ENCODE data around the gene TXNL4B.

The TXNL4B gene

DNA sequence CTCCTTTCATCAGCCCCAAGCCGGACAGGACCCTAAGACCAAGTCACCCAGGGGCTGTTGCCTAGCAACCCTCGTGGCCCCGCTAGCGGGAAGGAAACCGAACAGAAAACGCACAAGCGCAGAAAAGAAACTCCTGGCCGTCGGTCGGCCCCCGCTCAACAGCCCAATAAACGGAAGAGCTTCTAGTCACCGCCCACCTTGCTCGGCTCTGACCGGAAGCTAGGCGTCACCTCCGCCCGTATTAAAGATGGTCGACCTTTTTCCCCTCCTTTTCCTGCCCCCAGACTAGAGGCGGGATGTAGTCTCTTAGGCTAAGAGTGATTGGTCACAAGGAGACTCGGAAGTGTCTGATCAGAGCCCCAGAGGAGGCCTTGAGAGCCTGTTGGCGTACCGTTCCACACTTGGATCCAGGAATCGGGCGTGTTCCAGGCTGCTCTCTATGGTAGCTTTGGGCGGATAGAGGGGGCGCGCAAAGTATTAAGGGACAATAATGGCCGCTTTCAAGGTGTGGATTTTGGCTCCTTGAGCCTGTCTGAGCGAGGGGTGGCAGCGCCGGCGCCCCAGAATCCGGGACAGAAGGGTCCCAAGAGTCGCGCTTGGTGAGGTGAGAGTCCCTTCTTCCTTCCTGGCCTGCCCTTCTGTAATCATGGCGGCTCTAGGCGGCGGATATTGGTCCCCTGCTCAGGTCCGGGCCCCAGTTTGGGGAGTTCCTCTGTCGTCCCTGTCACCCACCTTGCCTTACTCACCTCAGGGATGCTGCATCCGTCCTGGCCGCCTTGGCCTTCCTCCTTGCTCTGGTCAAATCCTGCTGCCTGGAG, at the start of gene TXNL4B, which contains the start of gene DHX38:
TXNL4B (minus strand) TSS at position 173 of the 818 bp plus-strand sequence. CDS start 2,871 bp downstream, outside the sequence.
DHX38 (plus strand) TSS at position 400 of the 818 bp plus-strand sequence. CDS start 2,311 bp downstream, outside the sequence.
- Histone ChIP-seq H3K27ac (ENCODE audit: low read depth, low read length) (peak within 1 kb of the TSS; percentile 95), H3K27me3 (ENCODE audit: control insufficient read depth, insufficient read depth, low read length) (no peaks in the 10 kb centered on the region), H3K9ac (ENCODE audit: low read depth, low read length) (peak within 1 kb of the TSS; percentile 89), H3K4me1 (ENCODE audit: control insufficient read depth, insufficient read depth, low read length) (peaks cover 11% of the 10 kb centered on the region; the same call in 1 of the 2 replicates), H3K36me3 (ENCODE audit: control insufficient read depth, insufficient read depth, low read length) (peaks cover 46% of the 10 kb centered on the region), H3K4me3 (ENCODE audit: low read depth, low read length) (peak within 1 kb of the TSS; percentile 97), H3K9me3 (ENCODE audit: control insufficient read depth, insufficient read depth, low read length) (no peaks in the 10 kb centered on the region)

DNA sequence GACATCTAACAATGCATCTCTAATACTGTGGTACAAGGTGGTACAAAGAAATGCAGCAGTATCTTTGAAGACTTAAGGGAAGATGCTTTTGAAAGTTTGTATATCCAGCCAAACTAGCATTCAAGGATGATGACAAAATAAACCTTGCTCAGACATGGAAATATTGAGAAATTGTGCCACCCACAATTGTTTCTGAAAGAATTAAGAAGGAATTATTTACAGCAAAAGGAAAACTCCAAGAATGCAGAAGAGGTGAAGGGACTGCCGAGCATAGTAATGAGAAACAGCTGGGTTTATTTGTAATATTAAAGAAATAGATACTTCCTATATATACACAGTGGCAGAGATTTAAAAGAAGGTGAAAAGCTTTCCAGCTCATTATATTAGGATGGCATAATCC, 49.1 kb upstream of the TXNL4B start:
- H3K27ac ChIP-seq (ENCODE audit: low read depth, low read length): no peak overlapping the region
- H3K27me3 ChIP-seq (ENCODE audit: control insufficient read depth, insufficient read depth, low read length): no peaks in the 10 kb centered on the region
- no peaks in the 10 kb centered on the region for H3K36me3 ChIP-seq (ENCODE audit: control insufficient read depth, insufficient read depth, low read length)
- H3K9ac ChIP-seq (ENCODE audit: low read depth, low read length): no peak overlapping the region
- H3K9me3 ChIP-seq (ENCODE audit: control insufficient read depth, insufficient read depth, low read length): no peaks in the 10 kb centered on the region
- no peaks in the 10 kb centered on the region for H3K4me1 ChIP-seq (ENCODE audit: control insufficient read depth, insufficient read depth, low read length)
- H3K4me3 ChIP-seq (ENCODE audit: low read depth, low read length): no peak overlapping the region

DNA sequence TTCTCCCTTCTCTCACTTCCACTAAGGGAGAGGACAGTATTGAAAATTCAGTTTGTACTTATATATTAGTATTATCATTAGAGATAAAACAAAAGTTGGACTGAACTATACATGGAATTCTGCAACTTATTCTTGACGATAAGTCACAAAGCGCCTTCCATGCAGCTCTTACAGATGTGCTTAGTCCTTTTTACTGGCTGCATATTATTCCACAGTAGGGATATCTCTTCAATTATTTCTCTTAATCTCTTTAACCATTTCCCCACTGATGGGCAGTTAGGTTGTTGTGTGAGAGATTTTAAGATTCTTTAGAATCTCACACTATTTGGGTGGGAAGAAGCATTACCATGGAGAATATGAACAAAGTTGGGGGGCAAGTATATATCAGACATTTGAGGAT, 46.5 kb upstream of the TXNL4B start:
- Histone ChIP-seq H3K4me1 (ENCODE audit: control insufficient read depth, insufficient read depth, low read length) (no peaks in the 10 kb centered on the region), H3K4me3 (ENCODE audit: low read depth, low read length) (no peak overlapping the region), H3K36me3 (ENCODE audit: control insufficient read depth, insufficient read depth, low read length) (no peaks in the 10 kb centered on the region), H3K9me3 (ENCODE audit: control insufficient read depth, insufficient read depth, low read length) (no peaks in the 10 kb centered on the region), H3K27ac (ENCODE audit: low read depth, low read length) (no peak overlapping the region), H3K9ac (ENCODE audit: low read depth, low read length) (no peak overlapping the region), H3K27me3 (ENCODE audit: control insufficient read depth, insufficient read depth, low read length) (no peaks in the 10 kb centered on the region)

GRCh38 chr16:72138064-72138572, 44.7 kb upstream of the TXNL4B start:
- no peak overlapping the region for H3K27ac ChIP-seq (ENCODE audit: low read depth, low read length)
- no peaks in the 10 kb centered on the region for H3K27me3 ChIP-seq (ENCODE audit: control insufficient read depth, insufficient read depth, low read length)
- no peaks in the 10 kb centered on the region for H3K4me1 ChIP-seq (ENCODE audit: control insufficient read depth, insufficient read depth, low read length)
- H3K4me3 ChIP-seq (ENCODE audit: low read depth, low read length): no peak overlapping the region
- no peaks in the 10 kb centered on the region for H3K36me3 ChIP-seq (ENCODE audit: control insufficient read depth, insufficient read depth, low read length)
- H3K9me3 ChIP-seq (ENCODE audit: control insufficient read depth, insufficient read depth, low read length): no peaks in the 10 kb centered on the region
- H3K9ac ChIP-seq (ENCODE audit: low read depth, low read length): no peak overlapping the region

- Histone ChIP-seq H3K9ac (ENCODE audit: low read depth, low read length) (no peak overlapping the region), H3K4me1 (ENCODE audit: control insufficient read depth, insufficient read depth, low read length) (no peaks in the 10 kb centered on the region), H3K27ac (ENCODE audit: low read depth, low read length) (no peak overlapping the region), H3K27me3 (ENCODE audit: control insufficient read depth, insufficient read depth, low read length) (no peaks in the 10 kb centered on the region), H3K4me3 (ENCODE audit: low read depth, low read length) (no peak overlapping the region), H3K36me3 (ENCODE audit: control insufficient read depth, insufficient read depth, low read length) (no peaks in the 10 kb centered on the region), H3K9me3 (ENCODE audit: control insufficient read depth, insufficient read depth, low read length) (no peaks in the 10 kb centered on the region)
Measured at GRCh38 chr16:72137380-72138063, 44.1 kb upstream of the TXNL4B start.

- peaks cover 6% of the 10 kb centered on the region; the same call in 1 of the 2 replicates for H3K4me1 ChIP-seq (ENCODE audit: control insufficient read depth, insufficient read depth, low read length)
- H3K9ac ChIP-seq (ENCODE audit: low read depth, low read length): no peak overlapping the region
- no peak overlapping the region for H3K4me3 ChIP-seq (ENCODE audit: low read depth, low read length)
- H3K27ac ChIP-seq (ENCODE audit: low read depth, low read length): no peak overlapping the region
- H3K27me3 ChIP-seq (ENCODE audit: control insufficient read depth, insufficient read depth, low read length): no peaks in the 10 kb centered on the region
- H3K9me3 ChIP-seq (ENCODE audit: control insufficient read depth, insufficient read depth, low read length): no peaks in the 10 kb centered on the region
- no peaks in the 10 kb centered on the region for H3K36me3 ChIP-seq (ENCODE audit: control insufficient read depth, insufficient read depth, low read length)
Measured at GRCh38 chr16:72134507-72134906, 41.1 kb upstream of the TXNL4B start.

GRCh38 chr16:72132726-72133125, 39.3 kb upstream of the TXNL4B start:
- Histone ChIP-seq H3K4me3 (ENCODE audit: low read depth, low read length) (no peak overlapping the region), H3K27me3 (ENCODE audit: control insufficient read depth, insufficient read depth, low read length) (no peaks in the 10 kb centered on the region), H3K9ac (ENCODE audit: low read depth, low read length) (no peak overlapping the region), H3K36me3 (ENCODE audit: control insufficient read depth, insufficient read depth, low read length) (no peaks in the 10 kb centered on the region), H3K4me1 (ENCODE audit: control insufficient read depth, insufficient read depth, low read length) (peaks cover 10% of the 10 kb centered on the region; the same call in 1 of the 2 replicates), H3K9me3 (ENCODE audit: control insufficient read depth, insufficient read depth, low read length) (no peaks in the 10 kb centered on the region), H3K27ac (ENCODE audit: low read depth, low read length) (no peak overlapping the region)

DNA sequence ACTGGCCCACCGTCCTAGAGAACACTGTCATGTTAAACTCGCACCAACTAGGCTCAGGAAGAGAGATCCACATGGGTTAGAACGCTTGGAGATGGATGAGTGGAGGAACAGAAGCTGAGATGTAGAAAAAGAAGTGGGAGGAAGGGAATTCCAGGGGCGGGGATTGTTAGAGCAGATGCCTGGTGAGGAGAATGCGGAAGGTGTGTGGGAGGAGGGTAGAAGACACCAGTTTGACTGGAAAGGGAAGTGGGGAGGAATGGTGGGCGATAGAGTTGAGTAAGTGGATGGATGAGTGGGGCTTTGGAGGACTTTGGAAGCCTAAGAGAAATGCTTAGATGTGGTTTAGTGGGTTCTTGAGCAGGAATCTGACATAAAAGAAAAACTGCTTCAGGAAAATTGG, 37.6 kb upstream of the TXNL4B start:
- Histone ChIP-seq H3K9ac (ENCODE audit: low read depth, low read length) (no peak overlapping the region), H3K4me3 (ENCODE audit: low read depth, low read length) (no peak overlapping the region), H3K27me3 (ENCODE audit: control insufficient read depth, insufficient read depth, low read length) (no peaks in the 10 kb centered on the region)

DNA sequence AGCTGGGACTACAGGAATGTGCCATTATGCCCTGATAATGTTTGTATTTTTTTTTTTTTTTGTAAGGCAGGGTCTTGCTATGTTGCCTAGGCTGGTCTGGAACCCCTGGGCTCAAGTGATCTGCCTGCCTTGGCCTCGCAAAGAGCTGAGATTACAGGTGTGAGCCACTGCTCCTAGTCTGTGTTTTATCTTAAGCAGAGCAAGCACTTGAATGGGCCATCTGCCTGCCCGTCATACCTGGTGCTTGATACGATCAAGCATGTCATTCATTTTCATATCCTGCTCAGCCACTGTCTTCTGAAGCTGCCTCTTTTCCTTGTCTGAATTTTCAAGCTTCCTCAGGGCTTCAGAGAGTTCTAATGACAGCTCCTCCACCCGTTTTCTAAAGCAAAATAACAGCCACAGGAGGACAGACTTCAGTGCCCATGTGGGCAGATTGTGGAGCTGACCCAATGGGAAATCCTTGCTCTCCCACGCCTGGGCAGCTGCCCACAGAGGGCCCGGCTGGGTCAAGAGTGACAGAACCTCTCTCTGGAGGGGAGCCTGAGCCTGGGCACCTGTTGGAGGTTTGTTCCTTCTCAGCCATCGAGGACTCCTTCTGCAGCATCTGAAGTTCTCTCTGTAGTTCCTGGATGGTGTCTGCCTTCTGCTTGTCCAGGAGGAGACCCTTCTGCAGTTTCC, 36.7 kb upstream of the TXNL4B start:
- H3K9ac ChIP-seq (ENCODE audit: low read depth, low read length): no peak overlapping the region
- no peaks in the 10 kb centered on the region for H3K36me3 ChIP-seq (ENCODE audit: control insufficient read depth, insufficient read depth, low read length)
- H3K27ac ChIP-seq (ENCODE audit: low read depth, low read length): no peak overlapping the region
- H3K4me1 ChIP-seq (ENCODE audit: control insufficient read depth, insufficient read depth, low read length): peaks cover 14% of the 10 kb centered on the region; the same call in 1 of the 2 replicates
- no peaks in the 10 kb centered on the region for H3K9me3 ChIP-seq (ENCODE audit: control insufficient read depth, insufficient read depth, low read length)
- H3K27me3 ChIP-seq (ENCODE audit: control insufficient read depth, insufficient read depth, low read length): no peaks in the 10 kb centered on the region
- H3K4me3 ChIP-seq (ENCODE audit: low read depth, low read length): no peak overlapping the region

More for the DNA sequence above, 37.6 kb upstream of the TXNL4B start:
- Histone ChIP-seq H3K36me3 (ENCODE audit: control insufficient read depth, insufficient read depth, low read length) (no peaks in the 10 kb centered on the region), H3K4me1 (ENCODE audit: control insufficient read depth, insufficient read depth, low read length) (peaks cover 10% of the 10 kb centered on the region; the same call in 1 of the 2 replicates), H3K27ac (ENCODE audit: low read depth, low read length) (no peak overlapping the region), H3K9me3 (ENCODE audit: control insufficient read depth, insufficient read depth, low read length) (no peaks in the 10 kb centered on the region)

DNA sequence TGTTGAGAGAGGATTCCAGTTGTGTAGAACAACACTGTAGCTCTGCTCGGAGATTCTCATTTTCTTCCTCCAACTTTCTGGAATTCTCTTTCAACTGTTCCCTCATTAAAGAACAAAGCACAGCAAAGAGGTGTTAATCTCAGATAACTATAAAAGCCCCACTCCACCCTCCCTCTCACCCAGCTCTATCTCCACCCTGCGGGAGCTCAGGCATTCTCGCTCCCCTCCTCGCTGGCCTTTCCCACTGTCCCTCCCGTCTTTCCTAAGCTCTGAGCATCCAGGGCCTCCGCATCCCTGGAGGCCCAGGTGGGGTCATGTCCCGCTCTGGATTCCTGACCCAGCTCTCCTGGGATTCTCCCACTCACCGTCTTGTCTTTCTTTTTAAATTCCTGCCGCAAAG, 35.3 kb upstream of the TXNL4B start:
- H3K27me3 ChIP-seq (ENCODE audit: control insufficient read depth, insufficient read depth, low read length): no peaks in the 10 kb centered on the region
- H3K4me1 ChIP-seq (ENCODE audit: control insufficient read depth, insufficient read depth, low read length): peaks cover 16% of the 10 kb centered on the region; the same call in 1 of the 2 replicates
- no peak overlapping the region for H3K27ac ChIP-seq (ENCODE audit: low read depth, low read length)

More for the DNA sequence above, 35.3 kb upstream of the TXNL4B start:
- no peak overlapping the region for H3K4me3 ChIP-seq (ENCODE audit: low read depth, low read length)
- no peaks in the 10 kb centered on the region for H3K36me3 ChIP-seq (ENCODE audit: control insufficient read depth, insufficient read depth, low read length)
- no peaks in the 10 kb centered on the region for H3K9me3 ChIP-seq (ENCODE audit: control insufficient read depth, insufficient read depth, low read length)
- no peak overlapping the region for H3K9ac ChIP-seq (ENCODE audit: low read depth, low read length)
